WTC11 (cell line): ENCODE data around the gene TUBD1.

Experiments used
- ATF2 ChIP-seq: sonication (generic); formaldehyde crosslinking; IDR thresholded peaks from 2 replicates; pipeline ENCODE4 v1.8.1; 2022; ENCODE audit warnings: low read depth, missing genetic modification reagents, borderline replicate concordance
- ATF3 ChIP-seq: sonication (generic); formaldehyde crosslinking; conservative IDR thresholded peaks from 2 replicates; pipeline ENCODE4 v1.8.1; 2022; ENCODE audit warnings: mild to moderate bottlenecking, missing genetic modification reagents
- CBFB ChIP-seq: sonication (generic); formaldehyde crosslinking; IDR thresholded peaks from 2 replicates; pipeline ENCODE4 v1.8.1; 2022; ENCODE audit warnings: mild to moderate bottlenecking, low read depth, missing genetic modification reagents
- CTCF ChIP-seq: fragments of 200-600 bp; IDR thresholded peaks from 2 replicates; pipeline ENCODE4 v1.8.0; 2022; ENCODE audit warnings: antibody characterized with exemption
- ELF4 ChIP-seq: sonication (generic); formaldehyde crosslinking; IDR thresholded peaks from 2 replicates; pipeline ENCODE4 v1.8.1; 2022; ENCODE audit warnings: low read depth, mild to moderate bottlenecking, moderate library complexity, missing genetic modification reagents
- ESRRA ChIP-seq: sonication (generic); formaldehyde crosslinking; IDR thresholded peaks from 2 replicates; pipeline ENCODE4 v1.8.1; 2022; ENCODE audit warnings: mild to moderate bottlenecking, missing genetic modification reagents, borderline replicate concordance
- ETV6 ChIP-seq: sonication (generic); formaldehyde crosslinking; IDR thresholded peaks from 2 replicates; pipeline ENCODE4 v1.8.1; 2022; ENCODE audit warnings: mild to moderate bottlenecking, missing genetic modification reagents
- IRF2 ChIP-seq: sonication (generic); formaldehyde crosslinking; IDR thresholded peaks from 2 replicates; pipeline ENCODE4 v1.8.0; 2022; ENCODE audit warnings: low read depth, missing genetic modification reagents, borderline replicate concordance
- MLX ChIP-seq: sonication (generic); formaldehyde crosslinking; IDR thresholded peaks from 2 replicates; pipeline ENCODE4 v1.8.1; 2023; ENCODE audit warnings: mild to moderate bottlenecking, missing genetic modification reagents, moderate library complexity
- SMAD3 ChIP-seq: sonication (generic); formaldehyde crosslinking; IDR thresholded peaks from 2 replicates; pipeline ENCODE4 v1.8.0; 2022; ENCODE audit warnings: missing genetic modification reagents, mild to moderate bottlenecking, borderline replicate concordance
- SP1 ChIP-seq: sonication (generic); formaldehyde crosslinking; conservative IDR thresholded peaks from 2 replicates; pipeline ENCODE4 v1.8.1; 2022; ENCODE audit warnings: missing genetic modification reagents
- STAT6 ChIP-seq: sonication (generic); formaldehyde crosslinking; conservative IDR thresholded peaks from 2 replicates; pipeline ENCODE4 v1.8.1; 2023; ENCODE audit warnings: mild to moderate bottlenecking, low read depth, missing genetic modification reagents, moderate library complexity
- TP53 ChIP-seq: sonication (generic); formaldehyde crosslinking; IDR thresholded peaks from 2 replicates; pipeline ENCODE4 v1.8.1; 2023; ENCODE audit warnings: mild to moderate bottlenecking, missing genetic modification reagents
- ZNF416 ChIP-seq: fragments of 250-450 bp; sonication (Bioruptor Pico); IDR thresholded peaks from 2 replicates; pipeline ENCODE4 v1.9.0; 2021; ENCODE audit warnings: mild to moderate bottlenecking, inconsistent platforms

GRCh38 chr17:59837308-59838051, 55.3 kb downstream of the TUBD1 start:
- TF ChIP-seq CTCF (no peak), SMAD3 (no peak), TP53 (CRISPR knock-in tag) (no peak), IRF2 (CRISPR knock-in tag) (no peak), ETV6 (CRISPR knock-in tag) (no peak), ATF3 (CRISPR knock-in tag) (no peak), ATF2 (CRISPR knock-in tag) (no peak), ESRRA (CRISPR knock-in tag) (no peak), STAT6 (CRISPR knock-in tag) (no peak), ELF4 (CRISPR knock-in tag) (no peak), CBFB (CRISPR knock-in tag) (no peak), SP1 (CRISPR knock-in tag) (no peak), ZNF416 (CRISPR knock-in tag) (no peak), MLX (CRISPR knock-in tag) (no peak)
